Measurements from ENCODE around the gene ALPP.
A peak's percentile ranks its signal among the peaks of the same experiment; 100 is the strongest.
"Not testable (repeated sequence)": the region's sequence is repeated elsewhere in the genome, so short reads cannot be mapped to it uniquely, and the experiment has no call there.

ALPP gene

DNA sequence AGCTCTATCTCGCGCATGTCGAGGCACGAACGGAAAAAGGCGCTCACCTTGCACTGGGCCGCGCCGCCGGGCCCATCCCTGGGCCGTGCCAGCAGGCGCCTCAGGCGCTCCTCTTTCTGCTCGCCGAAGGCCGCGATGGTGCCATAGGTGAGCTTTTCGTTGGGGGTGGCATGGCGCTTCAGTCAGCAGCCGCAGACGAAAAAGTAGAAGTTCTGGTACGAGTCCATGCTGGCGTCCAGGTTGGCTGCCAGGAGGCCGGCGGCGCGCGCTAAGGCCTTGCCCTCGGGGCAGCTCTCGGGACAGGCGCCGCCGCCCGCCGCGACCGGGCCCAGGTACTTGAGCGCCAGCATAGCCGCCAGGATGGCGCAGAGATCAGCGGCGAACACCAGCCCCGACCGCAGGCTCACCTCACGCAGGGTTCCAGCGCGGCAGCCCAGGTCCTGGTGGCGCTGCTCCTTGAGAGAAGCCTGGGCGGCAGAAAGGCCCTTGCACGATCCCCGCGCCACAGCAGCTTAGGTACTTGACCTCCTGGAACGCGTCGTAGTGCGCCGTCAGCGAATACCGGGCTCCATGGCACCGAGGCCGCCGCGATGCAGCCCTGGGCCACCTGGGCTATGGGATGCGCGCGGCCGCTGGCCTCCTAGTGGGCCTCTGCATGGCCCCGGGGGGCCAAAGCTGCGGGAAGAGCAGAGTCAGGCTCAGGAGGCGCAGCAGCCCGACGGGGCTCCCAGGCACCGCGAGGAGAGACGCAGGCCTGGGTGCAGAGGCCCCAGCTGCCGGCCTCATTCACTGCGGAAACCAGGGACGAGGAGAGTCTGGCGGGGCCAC lies 40.9 kb downstream of the ALPP start:
- H3K9ac ChIP-seq (ENCODE audit: low read length), result no peak overlapping the region
- H3K9me3 ChIP-seq (ENCODE audit: control insufficient read depth, low read length), result no peaks in the 10 kb centered on the region
- peaks cover 71% of the 10 kb centered on the region for H3K27me3 ChIP-seq (ENCODE audit: control insufficient read depth, insufficient read depth, low read length)
- H3K4me3 ChIP-seq (ENCODE audit: low read length), result no peak overlapping the region
- no peaks in the 10 kb centered on the region for H3K36me3 ChIP-seq (ENCODE audit: control insufficient read depth, insufficient read depth, low read length)
- peaks cover 25% of the 10 kb centered on the region for H3K4me1 ChIP-seq (ENCODE audit: control insufficient read depth, insufficient read depth, low read length)

DNA sequence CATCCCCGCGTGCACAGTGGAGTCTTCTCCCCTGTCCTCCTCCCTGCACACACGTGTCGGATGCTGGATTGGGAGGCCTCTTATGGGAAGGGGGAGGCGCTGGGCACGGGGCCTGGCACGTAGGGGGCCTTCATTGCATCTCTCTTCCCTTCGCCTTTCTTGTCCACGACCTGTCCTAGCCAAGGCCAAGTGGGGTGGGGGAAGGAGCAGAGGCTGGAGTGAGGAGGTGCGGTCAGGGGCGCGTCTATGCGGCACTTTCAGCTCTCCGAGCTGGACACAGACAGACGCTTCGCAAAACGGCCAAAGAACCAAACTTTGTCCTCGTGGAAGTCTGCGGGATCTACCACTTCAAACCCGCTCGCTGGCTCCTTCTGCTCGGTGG lies 41.5 kb downstream of the ALPP start:
- Histone ChIP-seq H3K9ac (ENCODE audit: low read length) (no peak overlapping the region), H3K9me3 (ENCODE audit: control insufficient read depth, low read length) (no peaks in the 10 kb centered on the region), H3K4me3 (ENCODE audit: low read length) (peak overlapping the region; percentile 19), H3K4me1 (ENCODE audit: control insufficient read depth, insufficient read depth, low read length) (peaks cover 25% of the 10 kb centered on the region), H3K27me3 (ENCODE audit: control insufficient read depth, insufficient read depth, low read length) (peaks cover 70% of the 10 kb centered on the region), H3K36me3 (ENCODE audit: control insufficient read depth, insufficient read depth, low read length) (no peaks in the 10 kb centered on the region)

DNA sequence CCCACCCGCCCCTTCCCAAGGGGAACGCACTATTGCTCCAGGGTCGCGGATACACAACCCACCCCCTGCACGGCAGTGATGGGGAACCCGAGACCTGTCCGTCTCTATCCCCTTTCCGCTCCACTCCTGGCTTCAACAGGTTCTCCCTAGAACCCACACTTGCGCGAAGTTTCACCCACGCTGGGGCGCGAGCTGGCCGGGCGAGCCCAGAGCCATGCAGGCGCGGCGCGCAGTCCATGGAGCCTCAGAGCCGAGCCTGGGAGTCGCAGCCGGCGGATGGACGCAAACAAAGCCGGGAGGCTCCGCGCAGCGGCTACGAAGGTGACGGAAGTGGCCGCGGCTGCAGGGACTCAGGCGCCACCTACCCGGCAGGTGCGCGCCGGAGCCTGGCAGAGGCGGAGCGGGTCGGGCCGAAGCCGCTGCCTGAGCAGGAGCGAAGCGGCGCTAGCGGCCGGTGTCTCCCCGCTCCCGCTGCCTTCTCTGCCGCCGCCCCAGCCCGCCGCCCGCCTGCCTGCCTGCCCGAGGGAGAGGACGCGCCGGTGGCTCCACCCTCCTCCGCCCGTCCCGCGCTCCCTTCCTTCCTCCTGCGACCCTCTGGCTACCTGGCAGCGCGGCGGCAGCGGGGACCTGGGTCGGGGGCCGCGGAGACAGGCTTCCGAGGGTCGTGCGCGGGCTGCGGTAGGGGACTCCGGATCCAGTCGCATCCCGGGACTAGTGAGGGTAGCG lies 42.1 kb downstream of the ALPP start:
- H3K9me3 ChIP-seq (ENCODE audit: control insufficient read depth, low read length), result no peaks in the 10 kb centered on the region
- H3K36me3 ChIP-seq (ENCODE audit: control insufficient read depth, insufficient read depth, low read length), result no peaks in the 10 kb centered on the region
- peak overlapping the region; percentile 19 for H3K4me3 ChIP-seq (ENCODE audit: low read length)
- H3K4me1 ChIP-seq (ENCODE audit: control insufficient read depth, insufficient read depth, low read length), result peaks cover 25% of the 10 kb centered on the region
- no peak overlapping the region for H3K9ac ChIP-seq (ENCODE audit: low read length)
- H3K27me3 ChIP-seq (ENCODE audit: control insufficient read depth, insufficient read depth, low read length), result peaks cover 65% of the 10 kb centered on the region

DNA sequence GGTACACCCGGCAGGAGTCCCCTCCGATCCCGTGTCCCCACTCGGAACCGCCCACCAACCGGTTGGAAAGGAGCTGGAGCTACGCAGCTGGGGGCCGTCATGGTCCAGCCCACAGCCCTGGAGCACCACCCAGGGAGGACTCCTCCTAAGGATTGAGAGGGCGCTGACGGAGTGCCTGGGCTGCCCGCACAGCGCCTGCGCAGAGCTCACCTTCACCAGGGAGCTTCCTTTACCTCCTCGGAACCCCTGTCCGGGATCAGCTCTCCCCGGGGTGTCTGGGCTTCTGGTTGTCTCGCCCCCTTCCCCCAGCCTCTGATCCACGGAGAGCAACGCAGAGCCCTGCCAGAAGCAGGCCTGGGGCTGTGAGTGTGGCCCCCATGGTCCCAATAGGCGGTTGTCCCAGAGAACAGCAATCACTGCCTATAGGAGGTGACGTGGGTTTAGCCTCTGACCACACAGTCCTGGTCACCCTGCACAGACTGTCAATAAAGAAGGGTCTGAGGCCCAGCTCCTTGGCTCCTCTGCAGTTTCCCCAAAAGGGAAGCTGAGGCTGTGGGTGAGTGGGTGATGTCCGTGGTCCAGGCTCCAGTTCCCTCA lies 42.7 kb downstream of the ALPP start:
- Histone ChIP-seq H3K27me3 (ENCODE audit: control insufficient read depth, insufficient read depth, low read length) (peaks cover 61% of the 10 kb centered on the region), H3K9me3 (ENCODE audit: control insufficient read depth, low read length) (no peaks in the 10 kb centered on the region), H3K4me1 (ENCODE audit: control insufficient read depth, insufficient read depth, low read length) (peaks cover 25% of the 10 kb centered on the region), H3K36me3 (ENCODE audit: control insufficient read depth, insufficient read depth, low read length) (no peaks in the 10 kb centered on the region), H3K9ac (ENCODE audit: low read length) (no peak overlapping the region), H3K4me3 (ENCODE audit: low read length) (no peak overlapping the region)

DNA sequence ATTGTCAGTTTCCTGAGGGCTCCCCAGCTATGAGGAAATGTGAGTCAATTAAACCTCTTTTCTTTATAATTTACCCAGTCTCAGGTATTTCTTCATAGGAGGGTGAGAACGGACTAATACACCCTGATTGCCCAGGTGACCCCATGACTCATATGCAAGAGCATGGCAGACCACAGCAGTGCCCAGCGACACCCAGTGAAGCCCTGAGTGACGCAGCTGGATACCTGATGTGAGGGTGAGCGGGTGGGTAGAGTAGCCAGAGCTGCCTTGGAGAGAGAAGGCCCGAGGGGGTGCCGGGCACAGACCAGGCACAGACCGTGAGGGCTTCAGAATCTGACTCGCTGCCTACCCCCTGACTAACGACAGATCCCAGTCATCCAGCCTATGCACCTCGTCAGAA lies 43.5 kb downstream of the ALPP start:
- Histone ChIP-seq H3K27me3 (ENCODE audit: control insufficient read depth, insufficient read depth, low read length) (peaks cover 54% of the 10 kb centered on the region), H3K9me3 (ENCODE audit: control insufficient read depth, low read length) (no peaks in the 10 kb centered on the region), H3K4me3 (ENCODE audit: low read length) (no peak overlapping the region), H3K36me3 (ENCODE audit: control insufficient read depth, insufficient read depth, low read length) (no peaks in the 10 kb centered on the region), H3K9ac (ENCODE audit: low read length) (no peak overlapping the region), H3K4me1 (ENCODE audit: control insufficient read depth, insufficient read depth, low read length) (peaks cover 25% of the 10 kb centered on the region)

DNA sequence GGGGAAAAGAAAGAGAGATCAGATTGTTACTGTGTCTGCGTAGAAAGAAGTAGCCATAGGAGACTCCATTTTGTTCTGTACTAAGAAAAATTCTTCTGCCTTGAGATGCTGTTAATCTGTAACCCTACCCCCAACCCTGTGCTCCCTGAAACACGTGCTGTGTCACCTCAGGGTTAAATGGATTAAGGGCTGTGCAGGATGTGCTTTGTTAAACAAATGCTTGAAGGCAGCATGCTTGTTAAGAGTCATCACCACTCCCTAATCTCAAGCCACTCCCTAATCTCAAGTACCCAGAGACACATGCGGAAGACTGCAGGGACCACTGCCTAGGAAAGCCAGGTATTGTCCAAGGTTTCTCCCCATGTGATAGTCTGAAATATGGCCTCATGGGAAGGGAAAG lies 44.4 kb downstream of the ALPP start:
- not testable (repeated sequence) for H3K9ac ChIP-seq (ENCODE audit: low read length); H3K4me3 ChIP-seq (ENCODE audit: low read length); H3K36me3 ChIP-seq (ENCODE audit: control insufficient read depth, insufficient read depth, low read length); H3K9me3 ChIP-seq (ENCODE audit: control insufficient read depth, low read length)
- H3K4me1 ChIP-seq (ENCODE audit: control insufficient read depth, insufficient read depth, low read length), result peaks cover 25% of the 10 kb centered on the region
- H3K27me3 ChIP-seq (ENCODE audit: control insufficient read depth, insufficient read depth, low read length), result peaks cover 45% of the 10 kb centered on the region

DNA sequence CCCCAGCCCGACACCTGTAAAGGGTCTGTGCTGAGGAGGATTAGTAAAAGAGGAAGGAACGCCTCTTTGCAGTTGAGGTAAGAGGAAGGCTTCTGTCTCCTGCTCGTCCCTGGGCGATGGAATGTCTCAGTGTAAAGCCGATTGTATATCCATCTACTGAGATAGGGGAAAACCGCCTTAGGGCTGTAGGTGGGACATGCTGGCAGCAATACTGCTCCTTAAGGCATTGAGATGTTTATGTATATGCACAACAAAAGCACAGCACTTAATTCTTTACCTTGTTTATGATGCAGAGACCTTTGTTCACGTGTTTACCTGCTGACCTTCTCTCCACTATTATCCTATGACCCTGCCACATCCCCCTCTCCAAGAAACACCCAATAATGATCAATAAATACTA lies 44.9 kb downstream of the ALPP start:
- not testable (repeated sequence) for H3K36me3 ChIP-seq (ENCODE audit: control insufficient read depth, insufficient read depth, low read length); H3K9ac ChIP-seq (ENCODE audit: low read length); H3K4me3 ChIP-seq (ENCODE audit: low read length); H3K9me3 ChIP-seq (ENCODE audit: control insufficient read depth, low read length)
- H3K27me3 ChIP-seq (ENCODE audit: control insufficient read depth, insufficient read depth, low read length), result peaks cover 41% of the 10 kb centered on the region
- peaks cover 23% of the 10 kb centered on the region for H3K4me1 ChIP-seq (ENCODE audit: control insufficient read depth, insufficient read depth, low read length)

DNA sequence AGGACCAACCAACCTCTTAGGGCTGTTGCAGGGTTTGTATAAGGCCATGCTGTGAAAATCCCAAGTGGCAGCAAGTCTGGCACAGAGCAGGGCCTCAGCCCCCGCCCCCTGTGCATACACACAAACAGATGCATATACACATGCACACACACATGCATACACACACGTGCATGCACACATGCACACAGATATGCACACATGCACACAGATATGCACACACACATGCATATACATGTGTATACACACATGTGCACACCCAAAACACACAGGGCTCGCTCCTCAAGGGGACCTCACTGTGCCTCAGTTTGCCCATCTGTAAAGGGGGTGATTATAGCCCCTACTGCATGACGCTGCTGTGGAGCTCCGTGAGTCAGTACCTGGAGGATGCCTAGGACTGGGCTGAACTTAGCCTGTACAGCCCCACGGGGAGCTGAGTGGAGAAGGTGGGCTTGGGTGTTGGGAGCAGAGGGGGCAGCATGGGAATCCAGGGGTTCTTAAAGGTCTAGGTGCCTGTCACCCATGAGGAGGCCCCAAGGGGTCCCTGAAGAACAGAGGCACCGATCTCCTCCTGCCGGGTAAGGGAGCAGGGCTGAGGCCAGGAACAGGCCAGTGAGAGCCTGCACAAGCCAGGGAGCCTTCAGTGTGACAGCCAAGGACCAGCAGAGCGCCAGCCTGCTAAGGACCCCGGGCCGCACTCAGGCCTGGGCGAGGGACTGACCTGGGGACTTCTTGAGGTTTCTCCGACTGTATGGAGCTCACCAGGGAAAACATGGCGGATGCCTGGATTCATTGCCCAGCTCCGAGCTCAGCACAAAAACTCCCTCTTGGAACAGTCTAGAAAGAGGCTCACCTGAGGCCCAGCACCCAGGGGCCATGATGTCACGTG lies 53.4 kb downstream of the ALPP start:
- H3K27me3 ChIP-seq (ENCODE audit: control insufficient read depth, insufficient read depth, low read length), result no peaks in the 10 kb centered on the region
- H3K9me3 ChIP-seq (ENCODE audit: control insufficient read depth, low read length), result no peaks in the 10 kb centered on the region
- no peak overlapping the region for H3K9ac ChIP-seq (ENCODE audit: low read length)
- no peak overlapping the region for H3K4me3 ChIP-seq (ENCODE audit: low read length)
- H3K36me3 ChIP-seq (ENCODE audit: control insufficient read depth, insufficient read depth, low read length), result no peaks in the 10 kb centered on the region
- H3K4me1 ChIP-seq (ENCODE audit: control insufficient read depth, insufficient read depth, low read length), result no peaks in the 10 kb centered on the region
